SK-N-SH (cell line): ENCODE measurements around the gene ACRBP. TPM values are rescaled to one million over a fixed set of nuclear protein-coding genes. Genes with fewer than 3 reads are reported as not detected.
A peak's percentile ranks its signal among the peaks of the same experiment; 100 is the strongest.

Experiments
- CTCF ChIA-PET: fragments of 300-600, 350-600 bp; formaldehyde crosslinking; extraction: SDS; loops from one replicate; lab custom pipeline; 2021; lab: Yijun Ruan, JAX
- POLR2A ChIA-PET: fragments of 350-600 bp; sonication (Branson Sonifier 250); formaldehyde crosslinking; extraction: SDS; loops from one replicate; lab custom pipeline; 2020; ENCODE audit warnings: antibody characterized with exemption, inconsistent platforms; lab: Yijun Ruan, JAX
- DNase-seq: peaks from one replicate; pipeline ENCODE4 v3.0.0; 2012
- H2AFZ ChIP-seq: fragments of 200-600 bp; sonication (generic); 2 replicates; pipeline ENCODE4 v1.8.1; 2016; ENCODE audit warnings: antibody characterized with exemption, mild to moderate bottlenecking, low read depth
- H3F3A ChIP-seq: fragments of 200-600 bp; sonication (generic); replicated peaks from 2 replicates; pipeline ENCODE3; 2016; ENCODE audit warnings: antibody characterized with exemption, mild to moderate bottlenecking; ENCODE audit not compliant: insufficient read depth
- H3K27ac ChIP-seq, 2 experiments: fragments of 200-500 bp in 1 of 2; fragments of 200-600 bp in 1 of 2; sonication (Bioruptor generic) in 1 of 2; sonication (generic), shearing (Covaris generic) in 1 of 2; 2 replicates each; pipeline versions ENCODE4 v1.5.1 to v1.6.1; 2014 to 2016; ENCODE audit warnings: low read depth in 2 of 2, inconsistent platforms in 1 of 2, low read length in 1 of 2, mild to moderate bottlenecking in 1 of 2, mixed read lengths in 1 of 2
- H3K27me3 ChIP-seq: fragments of 200-600 bp; sonication (generic), shearing (Covaris generic); 2 replicates; pipeline ENCODE4 v1.6.1; 2016; ENCODE audit warnings: mixed run types; ENCODE audit not compliant: insufficient read depth
- H3K36me3 ChIP-seq, 2 experiments: fragments of 200-500 bp in 1 of 2; fragments of 200-600 bp in 1 of 2; sonication (Bioruptor generic) in 1 of 2; sonication (generic) in 1 of 2; replicated peaks in 1 of 2; 2 replicates each; pipeline versions ENCODE3 to v1.5.1; 2014 to 2016; ENCODE audit warnings: low read length in 1 of 2, mild to moderate bottlenecking in 1 of 2; ENCODE audit not compliant: insufficient read depth in 2 of 2, control insufficient read depth in 1 of 2
- H3K4me1 ChIP-seq, 2 experiments: fragments of 200-500 bp in 1 of 2; fragments of 200-600 bp in 1 of 2; sonication (Bioruptor generic) in 1 of 2; sonication (generic), shearing (Covaris generic) in 1 of 2; 2 replicates each; pipeline versions ENCODE4 v1.5.1 to v1.6.1; 2014 to 2016; ENCODE audit warnings: low read depth in 1 of 2, low read length in 1 of 2, mixed run types in 1 of 2; ENCODE audit not compliant: insufficient read depth in 2 of 2, control insufficient read depth in 1 of 2
- H3K4me2 ChIP-seq: fragments of 200-600 bp; sonication (generic), shearing (Covaris generic); 2 replicates; pipeline ENCODE4 v1.6.1; 2017; ENCODE audit warnings: mixed run types
- H3K4me3 ChIP-seq, 2 experiments: fragments of 200-500 bp in 1 of 2; fragments of 200-600 bp in 1 of 2; sonication (Bioruptor generic) in 1 of 2; sonication (generic), shearing (Covaris generic) in 1 of 2; 2 replicates each; pipeline versions ENCODE4 v1.5.1 to v1.8.1; 2014 to 2016; ENCODE audit warnings: low read depth in 2 of 2, inconsistent platforms in 1 of 2, low read length in 1 of 2, mild to moderate bottlenecking in 1 of 2, mixed read lengths in 1 of 2, moderate library complexity in 1 of 2
- H3K79me2 ChIP-seq: fragments of 200-600 bp; sonication (generic); 2 replicates; pipeline ENCODE4 v1.8.1; 2017; ENCODE audit warnings: mild to moderate bottlenecking; ENCODE audit not compliant: insufficient read depth
- H3K9ac ChIP-seq: fragments of 200-600 bp; sonication (generic); 2 replicates; pipeline ENCODE4 v1.6.1; 2017; ENCODE audit warnings: mixed run types
- H3K9me2 ChIP-seq: fragments of 200-600 bp; sonication (generic); 2 replicates; pipeline ENCODE4 v1.6.1; 2017; ENCODE audit warnings: mixed run types
- H3K9me3 ChIP-seq: fragments of 200-600 bp; sonication (generic); 2 replicates; pipeline ENCODE4 v1.6.1; 2017; ENCODE audit warnings: mixed run types, mild to moderate bottlenecking, moderate library complexity
- H4K20me1 ChIP-seq: fragments of 200-600 bp; sonication (generic); 2 replicates; pipeline ENCODE4 v1.6.1; 2017; ENCODE audit warnings: mild to moderate bottlenecking, mixed run types; ENCODE audit not compliant: insufficient read depth
- CTCF ChIP-seq: fragments of 200-600 bp; sonication (generic); IDR thresholded peaks from 2 replicates; pipeline ENCODE4 v1.6.1; 2017; ENCODE audit warnings: antibody characterized with exemption, mild to moderate bottlenecking, moderate library complexity
- ELF1 ChIP-seq: IDR thresholded peaks from 2 replicates; pipeline ENCODE4 v1.4.0; 2012
- FOSL2 ChIP-seq: IDR thresholded peaks from 2 replicates; pipeline ENCODE4 v1.4.0; 2012; ENCODE audit warnings: low read depth, mild to moderate bottlenecking, moderate library complexity, borderline replicate concordance
- FOXJ3 ChIP-seq: sonication (generic); formaldehyde crosslinking; IDR thresholded peaks from 2 replicates; pipeline ENCODE4 v1.5.1; 2020; ENCODE audit warnings: mild to moderate bottlenecking, missing genetic modification reagents
- GABPA ChIP-seq: IDR thresholded peaks from 2 replicates; pipeline ENCODE4 v1.4.0; 2012; ENCODE audit warnings: low read depth, mild to moderate bottlenecking
- IRF3 ChIP-seq: fragments of 150-350 bp; IDR thresholded peaks from 2 replicates; pipeline ENCODE4 v1.6.1; 2016; ENCODE audit warnings: mild to moderate bottlenecking, low read depth, low read length
- MAX ChIP-seq: IDR thresholded peaks from 2 replicates; pipeline ENCODE4 v1.4.0; 2012; ENCODE audit warnings: low read depth
- NRF1 ChIP-seq: IDR thresholded peaks from 2 replicates; pipeline ENCODE4 v1.6.1; 2012; ENCODE audit warnings: low read depth, mild to moderate bottlenecking, low read length
- PBX3 ChIP-seq: IDR thresholded peaks from 2 replicates; pipeline ENCODE4; 2012
- POLR2AphosphoS5 ChIP-seq: IDR thresholded peaks from 2 replicates; pipeline ENCODE4 v1.6.1; 2012; ENCODE audit warnings: low read depth, low read length
- REST ChIP-seq: IDR thresholded peaks from 2 replicates; pipeline ENCODE4 v1.6.1; 2012; ENCODE audit warnings: mild to moderate bottlenecking, low read depth, low read length, moderate library complexity
- SMC3 ChIP-seq: IDR thresholded peaks from 2 replicates; pipeline ENCODE4 v1.6.1; 2012; ENCODE audit warnings: low read depth, low read length, improper control_type of control experiment
- TCF12 ChIP-seq: IDR thresholded peaks from 2 replicates; pipeline ENCODE4 v1.4.0; 2012
- USF2 ChIP-seq: fragments of 150-350 bp; IDR thresholded peaks from 2 replicates; pipeline ENCODE4 v1.6.1; 2017; ENCODE audit warnings: antibody characterized with exemption, low read length, low read depth, borderline replicate concordance
- ZBTB33 ChIP-seq: IDR thresholded peaks from 2 replicates; pipeline ENCODE4 v1.4.0; 2012; ENCODE audit warnings: low read depth, borderline replicate concordance
- WGBS: methylation state at CpG from one replicate; pipeline ENCODE4 v1.1.6; 2017; ENCODE audit warnings: low lambda C conversion rate; 5-methylcytosine and 5-hydroxymethylcytosine counted together
- polyA plus RNA-seq, 3 experiments: library from polyadenylated mRNA; depleted of rRNA; stranded (reverse); fragments of >200 nt; gene quantifications; 2 replicates each; pipeline ENCODE4 v1.2.3, GENCODE V29; 2012

The ACRBP gene
- polyA plus RNA-seq, 1 of the 3 experiments (the other 2 are of a cell fraction): 0.71 TPM

- TF ChIP-seq FOXJ3 (CRISPR knock-in tag) (no peak), POLR2AphosphoS5 (no peak), USF2 (no peak), CTCF (no peak), GABPA (no peak), NRF1 (no peak), ELF1 (no peak), MAX (no peak), REST (no peak), TCF12 (no peak), ZBTB33 (no peak), PBX3 (no peak), FOSL2 (no peak), IRF3 (no peak), SMC3 (no peak)
- TF ChIP-seq, all 33 proteins: peak for 0
- peak; percentile 72 for DNase-seq
- Histone ChIP-seq H3K9ac (peak overlapping the region; percentile 78), H3K9me2 (no peaks in the 10 kb centered on the region), H2AFZ (no peak overlapping the region), H3K79me2 (peaks cover 53% of the 10 kb centered on the region), H3K9me3 (no peaks in the 10 kb centered on the region), H4K20me1 (peaks cover 45% of the 10 kb centered on the region), H3K4me1 (peaks cover 30 to 50% of the 10 kb centered on the region in 2 experiments), H3K27me3 (no peaks in the 10 kb centered on the region), H3K4me3 (peak overlapping the region; percentile 48 to 90), H3K4me2 (peak overlapping the region; percentile 91), H3K27ac (peak overlapping the region; percentile 70 to 94), H3F3A (peaks cover 24% of the 10 kb centered on the region), H3K36me3 (peaks cover 23 to 30% of the 10 kb centered on the region in 2 experiments)
- under 1% methylated on average over 36 of the region's 70 CpGs for WGBS
- CTCF ChIA-PET: interaction anchor here (0.7 to 3.5 kb wide), 6 partner anchors 36 to 146 kb away, joined by 3 to 17 read pairs (median 3); partner anchors contain the start of gene MLF2
- POLR2A ChIA-PET: interaction anchor here (1.2 kb wide), 1 partner anchor 38 kb away, joined by 4 read pairs; the partner anchor contains the start of gene NOP2
Measured at GRCh38 chr12:6606331-6607131, 40.7 kb downstream of the ACRBP start.
